Eye (tissue), 1 donor: ENCODE data around the gene RADIL.

Experiments used
- DNase-seq: peaks from one replicate; pipeline ENCODE4 v3.0.0-alpha.2; 2015

RADIL gene

GRCh38 chr7:4768597-4769569, 114.6 kb downstream of the RADIL start:
- no peak for DNase-seq

- DNase-seq, result no peak
These were observed 116.6 kb downstream of the RADIL start for GRCh38 chr7:4766666-4767519.

GRCh38 chr7:4765776-4766490, 117.6 kb downstream of the RADIL start:
- DNase-seq, result no peak

GRCh38 chr7:4764402-4765007, 119.0 kb downstream of the RADIL start:
- no peak for DNase-seq

- DNase-seq, result no peak
These were observed 119.7 kb downstream of the RADIL start for GRCh38 chr7:4763794-4764185.

GRCh38 chr7:4763091-4763793, 120.3 kb downstream of the RADIL start:
- no peak for DNase-seq

- no peak for DNase-seq
These were observed 121.1 kb downstream of the RADIL start for GRCh38 chr7:4762121-4763055.

GRCh38 chr7:4760952-4761351, 122.6 kb downstream of the RADIL start:
- DNase-seq, result no peak

GRCh38 chr7:4759211-4759610, 124.3 kb downstream of the RADIL start:
- no peak for DNase-seq

DNA sequence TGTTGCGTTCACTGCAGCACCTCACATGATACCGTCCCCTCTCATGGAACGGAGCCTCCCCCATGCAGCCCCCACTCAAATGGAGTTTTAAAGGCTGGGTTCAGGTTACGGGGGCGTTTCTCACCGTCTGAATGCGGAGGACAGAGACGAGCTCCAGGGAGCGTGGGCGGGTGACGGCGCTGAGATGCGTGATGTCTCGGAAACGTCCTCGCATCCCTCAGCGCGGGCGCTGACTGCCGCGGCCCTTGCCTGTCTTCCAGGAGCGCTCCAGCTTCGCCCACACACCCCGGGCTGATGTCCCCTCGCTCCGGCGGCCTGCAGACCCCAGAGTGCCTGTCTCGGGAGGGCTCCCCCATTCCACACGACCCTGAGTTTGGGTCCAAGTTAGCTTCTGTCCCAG, 124.7 kb downstream of the RADIL start:
- no peak for DNase-seq

- no peak for DNase-seq
These were observed 125.4 kb downstream of the RADIL start for GRCh38 chr7:4758111-4758510.

DNA sequence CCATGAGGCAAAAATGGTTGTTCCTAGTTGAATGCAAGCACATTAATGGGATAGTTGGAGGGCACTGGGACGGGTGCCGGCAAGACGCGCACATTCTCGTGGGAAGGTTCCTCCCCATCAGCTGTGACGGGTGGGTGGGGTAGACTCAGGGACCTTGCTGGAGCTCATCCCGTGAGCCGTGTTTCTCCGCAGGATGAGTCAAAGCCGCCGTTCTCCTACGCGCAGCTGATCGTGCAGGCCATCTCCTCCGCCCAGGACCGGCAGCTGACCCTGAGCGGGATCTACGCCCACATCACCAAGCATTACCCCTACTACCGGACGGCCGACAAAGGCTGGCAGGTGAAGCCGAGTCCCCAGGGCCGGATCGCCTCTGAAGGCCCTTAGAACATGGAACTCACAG, 128.5 kb downstream of the RADIL start:
- no peak for DNase-seq

- no peak for DNase-seq
These were observed 129.0 kb downstream of the RADIL start for GRCh38 chr7:4754433-4755010.

- peak; percentile 84 for DNase-seq
These were observed 129.7 kb downstream of the RADIL start for GRCh38 chr7:4753598-4754432.

GRCh38 chr7:4751398-4751947, 132.0 kb downstream of the RADIL start:
- no peak for DNase-seq

GRCh38 chr7:4749798-4750197, 133.7 kb downstream of the RADIL start:
- DNase-seq, result no peak

DNA sequence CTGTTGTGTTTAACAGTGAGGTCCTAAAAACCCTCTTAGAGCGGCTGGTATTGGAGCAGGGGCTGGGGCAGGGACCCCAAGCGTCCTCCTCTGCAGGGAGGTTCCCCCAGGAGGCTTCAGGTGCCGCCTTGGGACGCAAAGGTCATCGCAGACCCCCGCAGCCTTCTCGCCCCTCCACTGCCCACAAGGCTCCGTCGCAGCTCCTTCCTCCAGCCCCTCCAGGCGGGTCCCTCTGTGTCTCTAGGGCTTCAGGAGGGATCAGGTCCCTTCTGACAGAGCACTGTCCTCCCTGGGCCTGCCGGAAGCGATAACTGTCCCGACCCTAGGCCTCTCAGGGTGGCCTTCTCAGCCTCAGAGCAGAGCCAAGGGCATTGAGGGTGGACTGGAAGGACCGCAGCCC, 134.2 kb downstream of the RADIL start:
- no peak for DNase-seq
